Germinal center (tissue), 1 donor: ENCODE data around the gene CDH9.

ENCODE experiments used
- DNase-seq: peaks from one replicate; pipeline ENCODE4 v3.0.0; 2012; ENCODE audit warnings: mixed read lengths, low spot score

CDH9 gene

GRCh38 chr5:27038476-27038875 lies at the start of gene CDH9:
Gene CDH9, minus strand, starts transcription at chr5:27038586. Its CDS starts 50,253 bp downstream, at chr5:26988333.
- DNase-seq, result no peak

- no peak for DNase-seq
These were observed 49.4 kb upstream of the CDH9 start for GRCh38 chr5:27087747-27088146.

DNA sequence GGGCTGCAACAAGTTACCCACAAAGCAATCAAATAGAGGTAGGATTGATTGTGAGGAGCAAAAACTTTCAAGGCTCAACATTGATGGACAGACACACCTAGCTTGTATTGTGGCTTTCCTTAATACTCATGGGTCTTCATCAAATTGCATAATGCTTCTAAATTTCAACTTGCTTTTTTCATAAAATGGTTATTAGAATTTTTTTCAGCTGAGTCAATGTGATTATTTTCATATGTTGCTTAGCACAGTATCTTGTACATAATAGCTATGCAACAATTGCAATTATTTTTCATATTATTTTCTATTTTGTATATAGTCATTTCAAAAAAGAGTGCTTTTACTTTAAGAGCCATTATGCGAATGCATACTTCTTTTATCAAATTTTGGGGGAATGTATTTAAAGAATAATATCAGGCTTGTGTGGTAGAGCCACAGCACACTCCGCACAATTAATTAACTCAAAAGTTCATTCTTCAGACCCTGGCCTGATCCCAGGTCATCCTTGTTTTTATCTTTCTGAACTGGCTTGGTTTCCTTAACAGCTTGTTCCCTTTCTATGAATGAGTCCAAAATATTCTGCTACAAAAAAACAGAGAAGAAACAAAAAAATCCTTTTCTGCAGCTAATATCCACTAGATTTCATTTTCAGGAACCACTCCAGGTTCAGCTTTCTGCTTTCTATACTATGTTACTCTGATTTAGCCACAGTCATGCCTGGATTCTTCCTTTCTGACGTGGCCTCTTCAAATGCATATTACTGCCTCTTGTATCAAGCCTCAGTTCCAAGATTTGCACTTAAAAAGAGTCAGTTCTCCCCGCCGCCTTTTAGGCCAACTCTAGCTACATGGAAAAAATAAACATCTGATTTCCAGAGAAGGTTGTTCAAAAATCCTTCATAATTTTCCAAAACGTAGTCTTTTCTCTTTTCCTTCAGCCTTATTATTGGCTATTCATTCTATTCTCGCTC lies 45.3 kb upstream of the CDH9 start:
- DNase-seq, result no peak

DNA sequence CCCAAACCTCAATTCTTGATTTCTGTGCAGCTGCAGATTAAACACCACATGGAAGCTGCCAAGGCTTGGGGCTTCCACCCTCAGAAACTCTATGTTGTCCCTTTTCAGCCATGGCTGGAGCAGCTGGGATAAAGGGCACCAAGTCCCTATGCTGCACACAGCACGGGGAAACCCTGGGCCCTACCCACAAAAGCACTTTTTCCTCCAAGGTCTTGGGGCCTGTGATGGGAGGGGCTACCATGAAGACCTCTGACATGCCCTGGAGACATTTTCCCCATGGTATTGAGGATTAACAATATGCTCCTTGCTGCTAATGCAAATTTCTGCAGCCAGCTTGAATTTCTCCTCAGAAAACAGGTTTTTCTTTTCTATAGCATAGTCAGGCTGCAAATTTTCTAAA lies 41.8 kb upstream of the CDH9 start:
- no peak for DNase-seq

DNA sequence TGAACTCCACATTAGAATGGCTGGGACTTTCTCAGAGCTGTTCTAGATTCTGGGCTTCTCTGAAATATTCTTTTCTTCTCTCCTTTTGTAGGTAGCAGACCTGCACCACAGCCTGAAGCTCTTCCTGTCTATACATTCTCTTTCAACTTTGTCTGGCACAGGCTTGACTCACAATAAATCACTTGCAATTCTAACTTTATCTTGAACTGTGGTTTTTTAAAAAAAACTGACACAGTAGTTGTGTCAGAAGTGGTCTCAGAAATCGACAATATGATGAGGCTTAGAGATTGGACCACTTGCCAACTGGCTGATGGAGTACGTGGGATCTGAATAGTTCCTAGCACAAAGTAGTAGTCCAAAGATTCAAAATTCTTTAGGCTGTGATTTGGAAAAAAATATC lies 24.1 kb upstream of the CDH9 start:
- no peak for DNase-seq

DNA sequence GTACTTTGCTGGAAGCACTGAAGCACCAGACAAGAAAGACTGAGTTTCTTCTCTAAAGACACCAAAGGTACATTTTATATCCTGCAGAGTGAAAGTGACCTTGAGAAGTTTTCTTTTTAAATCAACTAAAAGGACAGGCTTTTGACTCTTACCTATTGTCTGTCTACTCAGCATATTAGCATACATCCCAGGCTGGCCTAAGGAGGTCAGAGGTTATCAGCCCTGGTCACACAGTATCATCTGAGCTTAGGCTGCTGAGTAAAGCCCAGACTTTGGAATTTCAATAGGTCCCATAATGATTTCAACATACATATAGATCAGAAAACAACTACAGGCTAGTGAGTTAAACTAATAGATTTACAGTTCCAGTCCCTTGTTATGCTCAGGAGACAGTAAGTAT lies 10.1 kb upstream of the CDH9 start:
- no peak for DNase-seq

DNA sequence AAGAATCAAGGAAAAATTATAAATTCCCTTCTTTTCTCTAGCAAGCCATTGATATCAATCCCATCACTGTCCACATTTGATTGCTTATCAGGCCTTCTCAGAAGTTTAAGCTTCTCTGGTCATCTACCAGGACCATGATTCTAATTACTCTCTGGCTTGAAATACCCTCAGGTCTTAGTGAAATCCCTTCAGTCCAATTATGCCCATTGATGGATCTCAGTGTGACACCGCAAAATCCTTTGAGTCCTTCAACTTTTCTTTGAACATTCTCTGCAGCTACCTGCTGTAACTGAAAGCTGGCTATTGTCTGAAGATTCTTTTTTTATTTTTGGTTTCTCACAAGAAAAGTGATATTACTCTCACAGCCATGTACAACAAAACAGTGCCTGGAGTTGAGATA lies 3.0 kb upstream of the CDH9 start:
- DNase-seq, result no peak

GRCh38 chr5:27034565-27034964 lies 3.8 kb downstream of the CDH9 start:
- no peak for DNase-seq

- no peak for DNase-seq
These were observed 11.6 kb downstream of the CDH9 start for GRCh38 chr5:27026801-27027200.

GRCh38 chr5:27026063-27026462 lies 12.3 kb downstream of the CDH9 start:
- DNase-seq, result no peak

DNA sequence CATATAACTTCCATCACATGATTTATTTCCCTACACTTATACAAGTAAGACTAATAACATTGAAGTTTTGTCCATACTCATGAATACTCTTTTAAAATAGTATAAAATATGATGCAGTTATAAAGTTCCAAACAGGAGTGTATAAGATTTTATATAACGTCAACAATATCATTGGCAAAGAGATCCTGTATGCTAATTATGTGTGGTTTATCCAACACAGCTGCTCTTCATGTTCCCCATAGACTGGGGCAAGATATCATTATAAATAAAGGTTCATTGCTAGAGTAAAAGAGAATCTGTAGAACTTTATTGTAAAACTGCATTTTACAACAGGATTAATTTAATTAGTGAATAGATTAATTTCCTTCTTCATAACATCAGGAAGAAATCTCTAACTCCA lies 16.9 kb downstream of the CDH9 start:
- DNase-seq, result no peak

DNA sequence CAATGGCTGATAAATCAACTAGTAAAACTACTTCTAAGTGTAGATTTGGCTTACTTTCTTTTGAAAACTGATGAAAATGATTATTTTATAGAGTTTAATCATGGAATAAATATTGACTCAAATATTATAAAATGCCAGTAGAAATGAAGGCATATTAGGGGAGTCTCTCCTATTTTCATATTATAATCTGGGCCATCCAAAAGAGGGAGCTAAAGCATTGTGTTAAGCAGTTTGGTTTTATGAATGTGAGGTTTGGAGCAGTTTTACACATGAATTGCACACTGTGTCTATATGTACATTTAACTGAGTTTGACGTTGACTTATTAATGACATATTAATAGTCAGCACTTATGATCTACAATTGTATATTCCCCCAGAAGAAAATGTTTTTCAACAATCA lies 17.4 kb downstream of the CDH9 start:
- no peak for DNase-seq

- no peak for DNase-seq
These were observed 22.6 kb downstream of the CDH9 start for GRCh38 chr5:27015758-27016157.

- DNase-seq, result no peak
These were observed 27.1 kb downstream of the CDH9 start for GRCh38 chr5:27011274-27011673.

GRCh38 chr5:27010646-27011045 lies 27.7 kb downstream of the CDH9 start:
- DNase-seq, result no peak

DNA sequence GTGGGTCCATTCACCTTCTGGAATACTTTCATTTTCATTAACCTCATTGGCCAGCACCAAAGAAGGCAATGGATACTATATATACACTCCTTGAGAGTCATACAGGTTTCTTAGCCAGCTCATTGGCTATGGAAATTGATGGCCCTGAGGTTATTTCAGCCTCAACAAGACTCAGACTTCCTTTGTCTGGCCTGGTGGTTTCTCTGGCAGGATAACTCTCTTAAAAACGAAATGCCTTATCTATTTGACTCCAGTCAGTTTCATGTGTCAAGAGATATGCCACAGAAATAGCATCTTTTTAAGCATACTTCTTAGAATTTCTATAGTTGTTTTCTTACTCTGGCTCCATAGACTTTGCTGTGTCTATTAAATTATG lies 28.9 kb downstream of the CDH9 start:
- no peak for DNase-seq

DNA sequence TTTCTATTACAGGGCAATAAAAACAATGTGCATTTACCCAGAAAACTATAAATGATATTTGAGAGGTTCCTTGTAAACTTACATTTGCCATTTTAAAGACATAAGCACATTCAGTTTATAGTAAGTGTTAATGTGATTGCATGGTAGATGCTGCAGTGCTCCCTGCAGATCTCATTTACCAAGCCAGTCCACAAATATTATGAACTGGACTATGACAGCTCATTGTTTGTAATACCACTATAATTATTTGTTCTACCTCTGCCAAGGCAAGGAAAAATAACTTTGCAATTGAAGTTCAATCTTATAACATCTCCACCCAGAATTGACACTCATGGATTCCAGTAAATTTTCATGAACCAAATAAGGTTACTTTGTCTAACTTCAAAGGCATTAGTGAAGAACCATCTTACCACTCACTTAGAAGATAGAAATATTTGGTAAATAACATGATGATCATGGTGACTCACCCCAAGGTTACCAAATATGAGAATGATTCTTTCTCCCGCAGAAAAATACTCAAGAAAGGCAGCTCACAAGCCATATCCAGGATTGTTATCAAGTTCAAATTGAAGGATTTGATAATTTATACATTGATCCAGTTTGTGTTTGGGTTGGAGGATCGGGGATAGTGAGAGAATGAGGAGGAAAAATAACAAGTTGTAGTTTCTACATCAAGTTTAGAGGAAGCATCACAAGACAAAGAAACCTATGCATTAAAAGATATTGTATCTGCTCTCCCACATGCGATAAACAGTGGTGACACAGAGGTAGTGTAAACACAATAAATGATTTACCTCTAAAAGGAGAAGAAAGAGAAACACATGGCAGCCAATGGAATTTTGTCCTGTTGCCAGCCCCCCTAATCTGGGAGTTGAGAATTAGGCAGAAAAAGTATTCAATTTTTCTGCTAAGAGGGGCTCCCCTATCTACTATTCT lies 29.5 kb downstream of the CDH9 start:
- no peak for DNase-seq

DNA sequence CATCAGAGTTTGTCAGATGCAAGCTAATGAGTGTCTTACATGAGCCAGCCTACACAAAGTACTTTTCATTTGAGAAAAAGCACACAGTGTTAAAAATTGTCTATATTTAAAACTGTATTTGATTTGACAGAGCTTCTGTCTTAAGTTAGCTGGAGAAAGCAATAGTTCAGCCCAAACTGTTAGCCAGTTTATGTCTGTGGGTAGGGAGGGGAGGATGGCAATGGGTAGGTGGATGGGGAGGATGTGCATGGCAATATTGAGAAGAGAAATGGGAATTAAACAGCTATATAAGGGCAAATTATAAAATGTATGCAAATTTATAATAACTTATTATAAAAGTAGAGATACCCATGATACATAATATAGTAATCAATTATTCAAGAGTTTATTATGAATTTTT lies 31.3 kb downstream of the CDH9 start:
- no peak for DNase-seq

DNA sequence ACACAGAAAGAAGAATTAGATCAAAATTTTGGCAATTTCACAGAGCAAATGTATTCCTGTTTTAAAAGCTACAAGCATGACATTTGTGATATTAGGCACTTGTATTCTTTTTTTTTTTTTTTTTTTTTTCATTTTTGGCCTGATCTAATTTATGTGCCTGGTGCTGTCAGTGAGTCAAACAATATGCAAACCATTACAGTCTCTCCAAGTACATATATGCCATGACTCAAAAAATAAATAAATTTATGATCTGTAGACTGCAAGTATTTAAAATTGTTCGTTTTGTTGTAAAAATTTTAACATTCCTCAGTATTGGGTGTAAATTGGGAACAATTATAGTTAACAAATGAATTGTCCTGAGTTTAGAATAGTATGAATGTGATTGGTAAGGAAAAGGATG lies 51.4 kb downstream of the CDH9 start:
- DNase-seq, result no peak

- DNase-seq, result no peak
These were observed 56.6 kb downstream of the CDH9 start for GRCh38 chr5:26981750-26982149.

GRCh38 chr5:26959290-26959689 lies 79.1 kb downstream of the CDH9 start:
- no peak for DNase-seq

DNA sequence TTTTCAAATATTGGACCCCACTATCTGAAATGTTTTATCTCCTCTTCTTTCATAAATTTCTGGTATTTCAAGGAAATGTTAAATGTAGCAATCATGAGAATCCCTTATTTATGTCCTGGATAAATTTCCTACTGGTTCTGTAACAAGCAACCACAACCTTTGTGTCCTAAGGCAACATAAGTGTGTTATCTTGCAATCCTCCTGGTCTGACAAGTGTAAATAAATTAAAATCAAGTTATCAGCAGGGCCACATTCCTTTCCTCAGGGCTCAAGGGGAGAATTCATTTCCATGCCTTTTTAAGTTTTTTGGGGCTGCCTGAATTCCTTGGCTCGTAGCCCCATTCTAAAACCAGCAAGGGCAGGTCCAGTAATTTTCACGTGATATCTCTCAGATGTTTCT lies 83.2 kb downstream of the CDH9 start:
- DNase-seq, result no peak

GRCh38 chr5:26948921-26949320 lies 89.5 kb downstream of the CDH9 start:
- no peak for DNase-seq
